ENCODE data around the gene UBR1. TPM values are rescaled to one million over a fixed set of nuclear protein-coding genes. Genes with fewer than 3 reads are reported as not detected.
A peak's percentile ranks its signal among the peaks of the same experiment; 100 is the strongest.

UBR1 gene
- total RNA-seq, 2 experiments from 2014 or later, result 19.8 to 33.5 TPM

- H2AFZ ChIP-seq (ENCODE audit: low read length), result no peak overlapping the region
- POLR2A ChIA-PET, result no interaction called here
- H3K4me3 ChIP-seq (ENCODE audit: low read depth, low read length, poor library complexity, severe bottlenecking), result no peak overlapping the region
- no peaks in the 10 kb centered on the region for H3K9me3 ChIP-seq (ENCODE audit: low read length)
- intact Hi-C loops (cut with micrococcal nuclease; ENCODE audit: unreplicated experiment), result no loop called here
- no peak overlapping the region for H3K4me2 ChIP-seq (ENCODE audit: low read length)
- H4K20me1 ChIP-seq (ENCODE audit: insufficient read depth, low read length), result no peaks in the 10 kb centered on the region
- H3K27ac ChIP-seq (ENCODE audit: low read depth, low read length, poor library complexity, severe bottlenecking), result no peak overlapping the region
- BruUV-seq (replicated peaks), result no TSS peak
- CTCF ChIA-PET (ENCODE audit: unreplicated experiment), result no interaction called here
- peaks cover 98% of the 10 kb centered on the region for H3K36me3 ChIP-seq (ENCODE audit: insufficient read depth, low read length)
- no peaks in the 10 kb centered on the region for H3K9me2 ChIP-seq (ENCODE audit: insufficient read depth, low read length)
- DNase-seq (ENCODE audit: low spot score), result no peak
- no peak for TF ChIP-seq EZH2phosphoT487 (IDR thresholded peaks at IDR 0.05; ENCODE audit: borderline replicate concordance, low read depth, low read length)
- TF ChIP-seq, protein P1, sequence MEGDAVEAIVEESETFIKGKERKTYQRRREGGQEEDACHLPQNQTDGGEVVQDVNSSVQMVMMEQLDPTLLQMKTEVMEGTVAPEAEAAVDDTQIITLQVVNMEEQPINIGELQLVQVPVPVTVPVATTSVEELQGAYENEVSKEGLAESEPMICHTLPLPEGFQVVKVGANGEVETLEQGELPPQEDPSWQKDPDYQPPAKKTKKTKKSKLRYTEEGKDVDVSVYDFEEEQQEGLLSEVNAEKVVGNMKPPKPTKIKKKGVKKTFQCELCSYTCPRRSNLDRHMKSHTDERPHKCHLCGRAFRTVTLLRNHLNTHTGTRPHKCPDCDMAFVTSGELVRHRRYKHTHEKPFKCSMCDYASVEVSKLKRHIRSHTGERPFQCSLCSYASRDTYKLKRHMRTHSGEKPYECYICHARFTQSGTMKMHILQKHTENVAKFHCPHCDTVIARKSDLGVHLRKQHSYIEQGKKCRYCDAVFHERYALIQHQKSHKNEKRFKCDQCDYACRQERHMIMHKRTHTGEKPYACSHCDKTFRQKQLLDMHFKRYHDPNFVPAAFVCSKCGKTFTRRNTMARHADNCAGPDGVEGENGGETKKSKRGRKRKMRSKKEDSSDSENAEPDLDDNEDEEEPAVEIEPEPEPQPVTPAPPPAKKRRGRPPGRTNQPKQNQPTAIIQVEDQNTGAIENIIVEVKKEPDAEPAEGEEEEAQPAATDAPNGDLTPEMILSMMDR (conservative IDR thresholded peaks at IDR 0.05; ENCODE audit: low read length), result no peak
- no peaks in the 10 kb centered on the region for H3K4me1 ChIP-seq (ENCODE audit: insufficient read depth, low read length, poor library complexity, severe bottlenecking)
- H3K79me2 ChIP-seq (ENCODE audit: insufficient read depth, low read depth, low read length), result no peaks in the 10 kb centered on the region
Observed at GRCh38 chr15:43056696-43057095, 49.1 kb downstream of the UBR1 start.

- no peak for DNase-seq (ENCODE audit: low spot score)
- no peaks in the 10 kb centered on the region for H3K79me2 ChIP-seq (ENCODE audit: insufficient read depth, low read depth, low read length)
- POLR2A ChIA-PET, result no interaction called here
- H3K27ac ChIP-seq (ENCODE audit: low read depth, low read length, poor library complexity, severe bottlenecking), result no peak overlapping the region
- H3K9me2 ChIP-seq (ENCODE audit: insufficient read depth, low read length), result no peaks in the 10 kb centered on the region
- H3K36me3 ChIP-seq (ENCODE audit: insufficient read depth, low read length), result peaks cover 93% of the 10 kb centered on the region
- H4K20me1 ChIP-seq (ENCODE audit: insufficient read depth, low read length), result no peaks in the 10 kb centered on the region
- CTCF ChIA-PET (ENCODE audit: unreplicated experiment), result no interaction called here
- intact Hi-C loops (cut with micrococcal nuclease; ENCODE audit: unreplicated experiment), result no loop called here
- H3K9me3 ChIP-seq (ENCODE audit: low read length), result no peaks in the 10 kb centered on the region
- TF ChIP-seq, protein P1 (conservative IDR thresholded peaks at IDR 0.05; ENCODE audit: low read length), result no peak
- no peak for TF ChIP-seq EZH2phosphoT487 (IDR thresholded peaks at IDR 0.05; ENCODE audit: borderline replicate concordance, low read depth, low read length)
- no peak overlapping the region for H3K4me2 ChIP-seq (ENCODE audit: low read length)
- H3K4me3 ChIP-seq (ENCODE audit: low read depth, low read length, poor library complexity, severe bottlenecking), result no peak overlapping the region
- no TSS peak for BruUV-seq (replicated peaks)
- H2AFZ ChIP-seq (ENCODE audit: low read length), result no peak overlapping the region
- no peaks in the 10 kb centered on the region for H3K4me1 ChIP-seq (ENCODE audit: insufficient read depth, low read length, poor library complexity, severe bottlenecking)
Observed at GRCh38 chr15:43052860-43053259, 53.0 kb downstream of the UBR1 start.

GRCh38 chr15:43048935-43049334 lies 56.9 kb downstream of the UBR1 start:
- Histone ChIP-seq H3K9me3 (ENCODE audit: low read length) (no peaks in the 10 kb centered on the region), H4K20me1 (ENCODE audit: insufficient read depth, low read length) (no peaks in the 10 kb centered on the region), H3K27ac (ENCODE audit: low read depth, low read length, poor library complexity, severe bottlenecking) (no peak overlapping the region), H2AFZ (ENCODE audit: low read length) (no peak overlapping the region), H3K9me2 (ENCODE audit: insufficient read depth, low read length) (no peaks in the 10 kb centered on the region), H3K79me2 (ENCODE audit: insufficient read depth, low read depth, low read length) (no peaks in the 10 kb centered on the region), H3K4me3 (ENCODE audit: low read depth, low read length, poor library complexity, severe bottlenecking) (no peak overlapping the region), H3K4me2 (ENCODE audit: low read length) (no peak overlapping the region), H3K36me3 (ENCODE audit: insufficient read depth, low read length) (peaks cover 92% of the 10 kb centered on the region), H3K4me1 (ENCODE audit: insufficient read depth, low read length, poor library complexity, severe bottlenecking) (no peaks in the 10 kb centered on the region)
- POLR2A ChIA-PET, result interaction anchor here (1.3 kb wide), 1 partner anchor 22 kb away, joined by 3 read pairs; no protein-coding TSS in a partner anchor
- DNase-seq (ENCODE audit: low spot score), result no peak
- BruUV-seq (replicated peaks), result TSS peak; percentile 7
- CTCF ChIA-PET (ENCODE audit: unreplicated experiment), result no interaction called here
- TF ChIP-seq EZH2phosphoT487 (IDR thresholded peaks at IDR 0.05; ENCODE audit: borderline replicate concordance, low read depth, low read length), result no peak
- TF ChIP-seq, protein P1 (conservative IDR thresholded peaks at IDR 0.05; ENCODE audit: low read length), result no peak
- intact Hi-C loops (cut with micrococcal nuclease; ENCODE audit: unreplicated experiment), result no loop called here

Data from OCI-LY7 (cell line).